ENCODE data around the gene DCLK1.

DCLK1 gene

DNA sequence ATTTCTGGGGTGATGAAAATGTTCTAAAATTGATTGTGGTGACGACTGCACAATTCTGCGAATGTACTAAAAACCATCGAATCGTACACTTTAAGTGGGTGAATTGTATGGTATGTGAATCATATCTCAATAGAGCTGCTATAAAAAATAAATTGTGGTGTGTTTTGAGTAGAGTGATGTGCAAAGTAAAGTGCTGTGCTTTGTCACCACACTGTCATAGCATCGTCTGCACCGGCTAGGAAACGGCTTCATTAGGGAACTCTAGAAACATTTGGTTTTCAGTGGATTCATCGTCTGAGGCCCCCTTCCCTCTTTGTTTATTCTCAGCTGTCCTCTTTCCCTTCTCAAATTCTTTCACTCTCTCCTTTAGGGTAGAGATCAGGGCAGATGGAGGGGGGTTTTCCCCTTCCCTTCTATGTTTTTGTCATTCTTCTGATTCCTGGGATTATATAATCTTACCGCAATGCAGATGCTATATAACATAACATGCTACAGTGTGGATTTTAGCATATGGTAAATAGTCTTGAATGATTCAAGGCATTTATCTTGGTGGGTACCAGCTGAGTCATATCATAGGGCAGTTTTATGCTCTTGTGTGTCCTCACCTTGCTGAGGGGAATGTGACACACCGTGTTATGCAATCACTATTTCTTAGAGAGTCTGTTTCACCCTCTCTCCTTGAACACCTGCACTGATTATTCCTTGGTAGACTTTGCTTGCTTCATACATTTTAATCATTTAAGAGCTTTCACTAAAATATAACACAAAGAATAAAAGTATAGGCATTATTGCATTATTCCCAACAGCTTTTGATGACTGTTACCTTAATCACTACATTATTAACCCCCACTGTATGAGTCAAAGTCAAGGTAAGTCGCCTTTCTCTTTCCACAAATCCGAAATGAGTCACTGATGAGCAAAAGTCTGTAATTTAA lies 239.4 kb downstream of the DCLK1 start:
- no peak for DNase-seq

DNA sequence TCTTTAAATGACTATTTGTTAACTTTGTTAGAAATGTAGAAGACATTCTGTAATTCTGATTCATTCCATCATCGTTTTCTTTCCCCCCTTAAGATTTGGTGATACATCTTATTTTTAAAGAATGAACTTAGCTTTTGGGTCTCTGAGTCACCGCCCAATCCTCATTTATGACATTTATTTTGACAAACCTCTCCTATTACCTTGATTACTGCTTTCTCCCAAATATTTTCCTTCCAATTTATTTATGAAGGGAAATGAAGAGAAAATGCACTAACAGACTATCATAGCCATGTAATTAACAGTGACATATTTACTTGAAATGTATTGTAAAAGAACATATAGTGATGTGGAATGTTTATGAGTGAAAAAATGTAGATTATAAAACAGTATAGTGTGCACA lies 241.6 kb downstream of the DCLK1 start:
- no peak for DNase-seq

DNA sequence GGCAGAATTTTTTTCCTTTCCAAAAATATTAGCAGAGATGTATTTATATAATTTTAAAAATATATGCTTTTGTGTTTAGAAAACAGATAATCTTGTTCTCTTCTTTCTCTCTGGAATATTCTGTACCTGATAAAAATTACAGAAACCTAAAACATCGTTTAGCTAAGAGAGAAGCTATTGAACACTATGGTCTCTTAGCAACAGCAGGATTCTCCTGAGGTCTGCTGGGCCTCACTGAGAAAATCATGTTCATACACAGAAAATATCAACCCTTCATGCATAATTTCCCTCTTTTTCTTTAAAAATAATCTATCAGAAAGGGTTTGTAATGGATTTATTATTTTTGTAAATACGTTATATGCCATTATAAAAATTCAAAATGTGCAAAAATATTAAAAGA lies 242.2 kb downstream of the DCLK1 start:
- DNase-seq, result no peak

- no peak for DNase-seq
Observed at GRCh38 chr13:35888457-35888883, 242.7 kb downstream of the DCLK1 start.

DNA sequence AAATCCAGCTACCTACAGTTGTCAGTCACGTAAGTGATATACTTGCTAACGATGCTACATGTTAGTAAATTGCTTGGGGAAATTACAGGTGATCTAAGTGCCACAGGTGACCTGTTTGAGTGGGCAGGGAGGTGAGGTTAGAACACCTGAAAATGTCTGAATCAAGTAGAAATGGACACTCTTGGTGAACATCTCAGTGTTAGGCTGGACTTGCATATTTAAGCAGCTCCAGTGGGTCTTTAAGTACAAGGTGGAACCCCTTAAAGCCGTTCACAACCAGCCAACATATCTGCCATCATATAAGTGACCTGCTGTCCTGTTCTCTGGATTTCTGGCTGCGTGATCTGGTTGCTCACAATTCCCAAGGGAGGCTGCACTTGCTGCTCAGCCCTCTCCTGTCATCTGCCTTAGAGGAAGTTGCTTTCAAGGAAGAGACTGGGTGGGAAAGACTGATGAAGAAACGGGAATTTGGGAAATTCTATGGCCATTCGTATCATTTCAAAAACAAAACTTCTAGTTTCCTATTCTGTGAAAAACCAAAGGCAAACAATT lies 244.0 kb downstream of the DCLK1 start:
- no peak for DNase-seq

DNA sequence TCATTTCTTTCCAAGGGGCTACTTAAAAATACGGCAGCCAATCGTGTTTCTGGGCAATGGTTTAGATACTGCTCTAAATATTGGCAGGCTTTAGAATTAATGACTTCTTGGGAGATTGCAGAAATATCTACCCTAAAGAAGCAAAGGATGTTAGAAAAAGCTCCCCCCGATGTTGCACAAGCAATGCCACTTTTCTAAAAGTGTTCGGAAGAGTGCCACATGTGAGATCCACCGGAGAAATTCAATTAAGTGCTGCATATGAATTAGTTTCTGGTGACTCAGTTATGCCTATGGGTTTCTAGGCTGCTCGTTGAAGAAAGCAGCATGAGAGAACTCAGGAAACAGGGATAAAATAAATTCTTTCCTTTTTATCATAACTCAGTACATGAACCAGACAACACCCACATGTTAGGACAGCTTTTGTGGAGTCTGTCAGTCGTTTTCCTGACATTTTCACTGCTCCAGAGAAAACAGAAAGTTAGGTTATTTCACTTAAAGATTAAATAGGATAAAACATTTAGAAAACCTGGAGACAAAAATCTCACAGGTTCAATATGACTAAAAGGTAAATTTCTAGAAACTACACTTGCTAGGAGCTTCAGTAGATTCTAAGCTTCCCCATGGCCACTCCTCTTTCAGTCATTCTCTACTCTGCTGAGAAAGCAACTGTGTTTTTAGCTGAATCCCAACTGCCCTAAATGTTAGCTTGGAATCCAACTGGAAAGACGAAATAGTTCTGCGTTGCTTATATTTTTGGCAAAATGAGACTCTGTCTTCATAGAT lies 244.7 kb downstream of the DCLK1 start:
- no peak for DNase-seq

GRCh38 chr13:35884211-35884760 lies 246.9 kb downstream of the DCLK1 start:
- DNase-seq, result no peak

DNA sequence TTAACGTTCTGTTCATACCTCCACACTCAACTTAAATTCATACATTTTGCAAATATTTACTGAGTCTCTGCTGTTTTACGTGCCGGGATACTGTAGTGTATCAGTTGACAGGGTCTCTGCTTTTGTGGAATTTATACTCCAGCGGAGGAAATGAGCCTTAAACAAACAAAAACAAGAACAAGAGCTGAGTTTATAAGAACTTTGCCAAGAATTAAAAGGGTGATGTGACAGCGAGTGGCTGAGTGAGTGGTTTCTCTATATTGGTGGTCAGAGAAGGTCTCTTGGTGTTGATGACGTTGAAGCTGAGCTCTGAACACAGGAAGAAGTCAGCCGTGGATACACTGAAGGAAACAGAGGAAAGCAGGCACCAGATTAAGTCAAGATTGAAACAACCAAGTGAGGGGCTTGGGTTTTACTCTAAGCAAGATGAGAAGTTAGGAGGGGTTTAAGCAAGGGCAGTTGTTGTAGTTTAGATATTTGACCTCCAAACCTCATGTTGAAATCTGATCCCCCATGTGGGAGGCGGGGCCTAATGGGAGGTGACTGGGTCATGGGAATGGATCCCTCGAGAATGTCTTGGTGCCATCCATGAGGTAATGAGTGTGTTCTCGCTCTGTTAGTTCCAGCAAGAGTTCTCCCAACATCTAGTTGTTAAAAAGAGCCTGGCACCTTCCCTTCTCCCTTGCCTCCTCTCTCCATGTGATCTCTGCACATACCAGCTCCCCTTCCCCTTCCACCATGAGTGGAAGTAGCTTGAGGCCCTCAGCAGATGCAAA lies 248.3 kb downstream of the DCLK1 start:
- no peak for DNase-seq

DNA sequence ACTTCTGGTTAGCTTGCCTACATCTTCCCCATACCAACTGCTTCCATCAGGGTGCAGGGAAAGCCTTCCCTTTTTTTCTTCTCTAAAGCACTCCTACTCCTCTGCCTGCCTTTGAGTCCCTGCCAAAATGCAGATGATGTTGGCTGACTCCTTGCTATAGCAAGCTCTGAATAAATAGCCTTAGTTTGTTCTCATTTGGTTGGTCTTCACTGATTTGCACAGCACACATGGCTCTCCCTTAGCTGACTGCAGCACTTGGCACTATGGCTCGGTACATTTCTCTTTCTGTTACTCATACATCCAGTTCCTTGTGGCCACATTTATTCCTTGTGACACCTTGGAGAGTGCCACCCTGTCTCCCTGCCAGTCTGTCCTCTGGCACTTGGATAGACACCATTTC lies 249.8 kb downstream of the DCLK1 start:
- DNase-seq, result no peak

DNA sequence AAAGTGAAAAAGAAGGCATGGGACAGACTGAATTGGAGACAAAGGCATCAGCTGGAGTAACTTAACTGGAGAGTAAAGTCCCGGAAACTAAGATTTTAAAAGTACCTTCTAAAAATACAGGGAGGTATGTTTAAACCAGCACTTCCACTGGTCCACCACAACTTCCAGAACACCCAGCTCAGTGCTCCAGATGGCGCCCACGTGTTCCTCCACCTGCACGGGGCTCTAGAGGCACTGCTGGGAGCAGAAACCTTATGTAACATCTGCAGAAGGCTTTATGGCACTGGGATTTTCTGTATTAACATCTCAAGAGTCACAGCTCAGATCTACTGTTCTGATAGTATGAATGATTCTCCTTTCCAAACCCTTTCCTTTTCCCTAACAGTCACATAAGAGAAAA lies 252.1 kb downstream of the DCLK1 start:
- DNase-seq, result no peak

GRCh38 chr13:35876601-35877000 lies 254.6 kb downstream of the DCLK1 start:
- DNase-seq, result no peak

- no peak for DNase-seq
Observed at GRCh38 chr13:35874704-35875103, 256.5 kb downstream of the DCLK1 start.

- DNase-seq, result no peak
Observed at GRCh38 chr13:35872369-35872768, 258.8 kb downstream of the DCLK1 start.

GRCh38 chr13:35871561-35871960 lies 259.6 kb downstream of the DCLK1 start:
- no peak for DNase-seq

- DNase-seq, result no peak
Observed at GRCh38 chr13:35866801-35867200, 264.4 kb downstream of the DCLK1 start.

- no peak for DNase-seq
Observed at GRCh38 chr13:35865341-35866240, 265.6 kb downstream of the DCLK1 start.

- no peak for DNase-seq
Observed at GRCh38 chr13:35860661-35861060, 270.5 kb downstream of the DCLK1 start.

DNA sequence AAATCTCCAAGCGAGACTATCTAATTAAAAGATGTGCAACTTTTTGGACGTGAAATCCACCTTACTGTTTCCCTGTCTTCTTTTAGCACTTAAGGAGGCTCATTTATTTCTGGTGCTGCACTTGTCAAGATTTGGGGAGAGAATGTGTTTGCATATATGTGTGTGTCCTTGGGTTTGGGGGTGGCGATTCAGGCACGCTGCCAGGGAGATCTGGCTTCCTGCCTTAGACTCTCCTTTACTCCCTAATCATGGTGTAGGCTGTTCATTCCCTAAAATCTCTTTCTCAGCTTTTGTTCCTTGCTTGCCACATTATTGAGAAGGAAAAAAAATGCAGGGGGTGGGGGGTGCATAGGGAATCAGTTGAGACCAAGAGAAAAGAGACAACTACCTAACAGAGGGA lies 271.2 kb downstream of the DCLK1 start:
- DNase-seq, result no peak

DNA sequence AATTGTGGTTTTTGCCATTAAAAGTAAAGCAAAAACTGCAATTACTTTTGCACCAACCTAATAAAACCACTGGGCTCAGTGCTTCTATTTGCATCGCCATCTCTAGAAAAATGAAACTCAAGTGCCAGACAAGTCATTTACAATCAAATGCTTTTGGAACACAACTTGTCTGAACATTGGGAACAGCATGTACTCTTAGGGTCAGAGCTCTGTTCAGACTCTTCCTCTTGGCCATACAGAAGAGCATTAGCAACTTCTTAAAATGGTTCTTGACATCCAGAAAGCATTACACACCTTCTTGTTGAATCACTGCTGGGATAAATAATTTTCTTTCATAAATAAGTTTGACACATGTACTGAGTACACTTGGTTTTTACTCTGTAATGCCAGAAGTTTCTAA lies 272.5 kb downstream of the DCLK1 start:
- DNase-seq, result no peak

DNA sequence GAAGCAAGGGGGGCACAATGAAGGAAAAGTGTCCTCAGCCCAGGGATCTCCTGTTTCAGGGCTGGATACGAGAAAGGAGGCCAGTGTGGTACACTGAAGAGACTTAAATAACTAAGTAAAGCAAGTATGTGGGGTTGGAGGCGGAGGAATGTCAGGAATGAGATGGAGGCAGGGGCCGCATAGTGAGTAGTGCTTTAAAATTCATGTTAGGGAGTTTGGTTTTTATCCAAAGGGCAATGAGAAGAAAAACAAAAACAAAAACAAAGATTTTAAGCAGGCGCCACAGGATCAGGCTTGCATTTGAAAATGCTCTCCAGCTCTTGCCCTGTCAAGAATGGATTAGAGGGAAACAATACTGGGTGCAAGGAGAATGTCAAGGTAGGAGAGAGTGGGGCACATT lies 273.4 kb downstream of the DCLK1 start:
- no peak for DNase-seq

GRCh38 chr13:35856721-35857364 lies 274.3 kb downstream of the DCLK1 start:
- no peak for DNase-seq

Measured in CD4-positive, alpha-beta T cell treated with Interleukin-15 for 1 hour (primary cell).